ENCODE data around the gene MUC4.

Gene MUC4

DNA sequence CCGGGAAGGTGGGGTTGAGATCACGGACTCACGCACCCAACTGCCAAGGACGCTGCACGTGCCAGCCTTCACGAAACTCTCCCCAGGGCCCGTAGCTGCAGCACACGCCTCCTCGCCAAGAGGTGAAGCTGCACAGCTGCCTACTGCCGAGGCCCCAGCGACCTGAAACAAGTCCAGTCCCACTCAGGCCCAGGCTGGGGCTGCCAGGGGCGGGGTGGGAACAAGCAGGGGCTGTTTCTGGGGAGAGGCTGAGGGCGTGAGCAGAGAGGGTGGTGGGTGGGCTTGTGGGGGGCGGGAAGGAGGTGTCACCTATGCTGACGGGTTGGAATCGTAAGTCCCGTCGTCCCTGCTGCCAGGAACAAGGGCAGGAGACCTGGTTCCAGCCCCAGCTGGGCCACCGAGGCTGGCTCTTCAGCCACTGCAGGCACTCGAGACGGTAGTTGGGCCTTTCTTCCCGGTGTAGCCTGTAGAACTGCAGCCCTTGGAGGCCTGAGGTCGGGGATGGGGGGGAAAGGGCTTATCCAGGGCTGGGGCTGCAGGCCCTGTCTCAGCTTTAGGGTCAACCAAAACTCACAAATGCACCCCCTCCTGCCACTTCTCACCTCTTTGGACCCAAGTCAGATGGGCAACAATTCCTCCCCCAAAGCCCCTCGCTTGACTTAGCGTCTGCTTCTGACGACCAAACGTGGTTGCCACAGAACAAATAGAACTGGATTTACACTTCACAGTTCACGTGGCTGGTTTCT lies 46.6 kb downstream of the MUC4 start:
- DNase-seq (ENCODE audit: low read depth, low spot score), result no peak
- no peak overlapping the region for H3K4me3 ChIP-seq (ENCODE audit: low read length)

- H3K4me3 ChIP-seq (ENCODE audit: low read length), result no peak overlapping the region
- no peak for DNase-seq (ENCODE audit: low read depth, low spot score)
Measured at GRCh38 chr3:195763843-195764825, 47.6 kb downstream of the MUC4 start.

DNA sequence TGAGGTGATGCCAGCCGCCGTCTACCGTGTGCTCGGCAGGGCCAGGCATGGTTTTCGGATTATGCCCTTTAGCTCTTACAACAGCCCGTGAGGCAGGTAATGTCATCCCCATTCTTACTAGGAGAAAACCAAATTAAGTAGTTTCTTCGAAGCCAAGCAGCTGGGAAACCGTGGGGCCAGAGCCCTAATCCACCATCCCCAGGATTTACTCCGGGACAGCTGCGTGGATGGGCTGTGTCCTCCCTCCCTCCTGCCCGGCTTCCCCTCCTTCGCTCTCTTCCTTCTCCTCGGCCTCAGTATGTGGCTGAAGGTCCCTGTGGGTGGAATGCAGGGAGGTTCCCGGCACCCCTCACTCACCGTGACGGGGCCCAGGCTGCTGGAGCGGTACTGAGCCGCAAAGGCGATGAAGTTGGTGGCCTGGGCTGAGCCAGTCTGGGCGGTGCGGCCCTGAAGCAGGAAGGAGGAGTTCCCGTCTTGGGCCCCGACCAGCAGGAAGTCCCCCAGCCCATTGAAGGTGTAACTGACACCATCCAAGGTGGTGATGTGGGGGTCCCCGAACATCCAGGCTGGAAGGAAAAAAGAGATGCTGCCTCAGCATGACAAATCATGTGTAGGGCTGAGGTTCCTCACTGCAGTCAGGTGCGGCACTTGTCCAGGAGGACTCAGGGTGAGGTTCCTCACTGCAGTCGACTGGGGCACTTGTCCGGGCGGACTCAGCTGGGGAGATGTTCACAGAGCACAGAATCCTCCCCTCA lies 48.5 kb downstream of the MUC4 start:
- DNase-seq (ENCODE audit: low read depth, low spot score), result no peak
- no peak overlapping the region for H3K4me3 ChIP-seq (ENCODE audit: low read length)

GRCh38 chr3:195762611-195763010 lies 49.1 kb downstream of the MUC4 start:
- no peak overlapping the region for H3K4me3 ChIP-seq (ENCODE audit: low read length)
- no peak for DNase-seq (ENCODE audit: low read depth, low spot score)

- no peak overlapping the region for H3K4me3 ChIP-seq (ENCODE audit: low read length)
- no peak for DNase-seq (ENCODE audit: low read depth, low spot score)
Measured at GRCh38 chr3:195762249-195762585, 49.5 kb downstream of the MUC4 start.

DNA sequence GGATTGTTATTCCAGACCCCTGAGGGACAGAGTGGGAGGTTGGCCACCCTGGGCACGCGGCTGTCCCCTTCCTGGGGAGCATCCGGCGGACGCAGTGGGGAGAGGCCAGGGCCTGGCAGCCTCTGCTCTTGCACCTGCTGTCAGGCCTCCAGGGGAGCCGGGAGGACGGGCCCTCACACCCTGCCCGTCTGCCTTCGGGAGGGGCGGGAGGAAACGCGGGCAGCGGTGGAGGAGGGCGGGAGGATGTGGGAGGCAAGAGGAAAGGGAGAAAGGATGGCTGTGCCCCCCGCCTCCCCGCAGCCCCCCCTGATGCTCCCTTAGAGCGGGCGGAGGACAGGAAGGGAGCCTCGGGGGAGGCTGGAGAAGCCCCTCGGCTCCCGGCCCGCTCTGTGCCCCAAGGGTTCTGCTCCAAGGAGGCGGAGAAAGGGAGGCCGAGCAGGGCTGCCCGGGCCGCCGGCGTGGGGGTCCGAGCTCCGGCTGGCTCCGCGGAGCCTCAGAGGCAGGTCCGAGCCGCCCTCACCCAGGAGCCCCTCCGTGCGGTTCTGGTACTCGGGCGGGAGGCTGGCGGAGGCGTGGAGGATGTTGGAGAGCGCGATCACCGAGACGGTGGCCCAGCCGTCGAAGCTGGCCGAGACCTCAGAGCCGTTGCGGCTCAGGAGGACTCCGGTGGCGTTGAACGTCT lies 50.0 kb downstream of the MUC4 start:
- H3K4me3 ChIP-seq (ENCODE audit: low read length), result no peak overlapping the region
- DNase-seq (ENCODE audit: low read depth, low spot score), result peak; percentile 27

DNA sequence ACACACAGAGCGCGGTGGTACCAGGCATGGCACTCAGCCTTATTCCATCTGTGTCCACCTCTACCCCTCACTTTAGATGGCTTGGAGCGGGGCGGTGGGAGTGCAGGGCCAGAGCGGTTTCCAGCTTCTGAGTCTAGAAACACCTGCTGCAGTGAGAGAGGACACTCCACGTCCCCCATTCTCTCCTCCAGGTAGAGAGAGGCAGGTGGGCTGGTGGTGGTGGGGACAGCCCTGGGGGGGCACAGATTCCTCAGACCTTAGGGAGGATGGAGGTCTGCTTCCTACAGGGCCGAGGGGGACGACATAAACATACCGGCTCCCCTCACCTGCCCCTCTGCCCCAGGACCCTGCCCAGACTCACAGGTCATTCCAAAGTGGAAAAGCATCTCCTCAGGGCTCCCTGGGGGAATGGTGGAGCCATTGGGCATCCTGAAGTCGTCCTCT lies 50.6 kb downstream of the MUC4 start:
- DNase-seq (ENCODE audit: low read depth, low spot score), result no peak
- no peak overlapping the region for H3K4me3 ChIP-seq (ENCODE audit: low read length)

DNA sequence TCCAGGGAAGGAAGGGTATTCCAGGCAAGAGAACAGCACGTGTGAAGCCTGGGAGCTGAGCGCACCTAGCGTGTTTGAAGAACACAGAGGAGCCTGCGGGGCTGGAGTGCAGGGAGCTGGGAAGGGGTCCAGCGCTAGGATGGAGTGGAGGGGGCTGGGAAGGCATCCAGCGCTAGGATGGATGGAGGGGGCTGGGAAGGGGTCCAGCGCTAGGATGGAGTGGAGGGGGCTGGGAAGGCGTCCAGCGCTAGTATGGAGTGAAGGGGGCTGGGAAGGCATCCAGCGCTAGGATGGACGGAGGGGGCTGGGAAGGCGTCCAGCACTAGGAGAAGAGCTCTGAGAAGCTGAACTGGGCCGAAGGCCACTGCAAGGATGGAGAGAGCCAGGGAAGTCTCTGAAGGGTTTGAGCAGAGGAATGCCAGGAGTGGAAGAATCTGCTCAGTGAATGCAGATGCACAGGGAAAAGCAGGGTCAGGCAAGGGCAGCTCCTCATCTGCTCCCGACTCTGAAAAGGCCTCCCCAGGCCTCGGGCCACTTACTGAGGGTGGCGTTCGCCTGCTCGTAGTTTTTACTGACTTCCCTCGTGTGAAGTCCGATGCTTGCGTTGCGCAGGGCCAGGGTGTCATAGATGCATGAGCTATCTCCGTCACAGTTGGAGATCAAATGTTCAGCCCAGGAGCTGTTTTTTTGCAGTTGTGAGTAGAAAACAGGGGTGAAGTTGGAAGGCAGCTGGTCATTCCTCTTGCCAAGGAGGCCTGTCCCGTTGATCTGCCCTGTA lies 51.2 kb downstream of the MUC4 start:
- no peak for DNase-seq (ENCODE audit: low read depth, low spot score)
- no peak overlapping the region for H3K4me3 ChIP-seq (ENCODE audit: low read length)

- no peak for DNase-seq (ENCODE audit: low read depth, low spot score)
- H3K4me3 ChIP-seq (ENCODE audit: low read length), result no peak overlapping the region
Measured at GRCh38 chr3:195758721-195759353, 52.9 kb downstream of the MUC4 start.

DNA sequence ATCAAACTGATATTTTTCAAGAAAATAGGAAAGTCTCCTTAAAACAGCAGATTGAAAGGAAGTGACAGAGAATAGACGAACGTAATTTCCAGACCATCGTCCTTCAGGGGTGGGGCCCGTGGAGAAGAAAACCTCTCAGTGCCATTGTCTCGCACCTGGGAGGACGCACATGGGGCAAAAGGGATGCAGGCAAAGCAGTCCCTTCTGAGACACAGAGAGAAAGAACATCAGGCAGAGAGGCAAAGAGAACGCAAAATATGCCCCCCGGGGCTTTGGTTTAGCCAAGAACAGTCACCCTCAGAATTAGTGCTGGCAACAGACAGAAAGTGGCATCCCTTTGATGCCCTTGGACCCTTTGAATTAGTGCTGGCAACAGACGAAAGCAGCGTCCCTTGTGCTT lies 53.9 kb downstream of the MUC4 start:
- H3K4me3 ChIP-seq (ENCODE audit: low read length), result no peak overlapping the region
- no peak for DNase-seq (ENCODE audit: low read depth, low spot score)

DNA sequence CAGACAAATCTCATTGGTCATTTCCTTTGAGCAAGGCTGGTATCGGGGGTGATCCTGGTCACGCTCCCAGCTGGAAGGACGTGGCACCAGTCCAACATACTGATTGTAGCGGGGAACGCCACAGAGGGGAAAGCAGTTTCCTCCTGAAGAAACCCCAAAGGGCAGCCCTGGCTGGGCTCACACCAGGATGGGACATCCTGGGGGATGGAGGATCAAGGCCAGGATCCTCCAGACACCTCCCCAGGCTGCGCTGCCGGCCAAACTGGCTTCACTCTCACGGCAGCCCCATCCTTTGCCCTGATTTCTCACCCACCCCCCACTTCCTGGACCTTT lies 54.3 kb downstream of the MUC4 start:
- no peak for DNase-seq (ENCODE audit: low read depth, low spot score)
- H3K4me3 ChIP-seq (ENCODE audit: low read length), result no peak overlapping the region

DNA sequence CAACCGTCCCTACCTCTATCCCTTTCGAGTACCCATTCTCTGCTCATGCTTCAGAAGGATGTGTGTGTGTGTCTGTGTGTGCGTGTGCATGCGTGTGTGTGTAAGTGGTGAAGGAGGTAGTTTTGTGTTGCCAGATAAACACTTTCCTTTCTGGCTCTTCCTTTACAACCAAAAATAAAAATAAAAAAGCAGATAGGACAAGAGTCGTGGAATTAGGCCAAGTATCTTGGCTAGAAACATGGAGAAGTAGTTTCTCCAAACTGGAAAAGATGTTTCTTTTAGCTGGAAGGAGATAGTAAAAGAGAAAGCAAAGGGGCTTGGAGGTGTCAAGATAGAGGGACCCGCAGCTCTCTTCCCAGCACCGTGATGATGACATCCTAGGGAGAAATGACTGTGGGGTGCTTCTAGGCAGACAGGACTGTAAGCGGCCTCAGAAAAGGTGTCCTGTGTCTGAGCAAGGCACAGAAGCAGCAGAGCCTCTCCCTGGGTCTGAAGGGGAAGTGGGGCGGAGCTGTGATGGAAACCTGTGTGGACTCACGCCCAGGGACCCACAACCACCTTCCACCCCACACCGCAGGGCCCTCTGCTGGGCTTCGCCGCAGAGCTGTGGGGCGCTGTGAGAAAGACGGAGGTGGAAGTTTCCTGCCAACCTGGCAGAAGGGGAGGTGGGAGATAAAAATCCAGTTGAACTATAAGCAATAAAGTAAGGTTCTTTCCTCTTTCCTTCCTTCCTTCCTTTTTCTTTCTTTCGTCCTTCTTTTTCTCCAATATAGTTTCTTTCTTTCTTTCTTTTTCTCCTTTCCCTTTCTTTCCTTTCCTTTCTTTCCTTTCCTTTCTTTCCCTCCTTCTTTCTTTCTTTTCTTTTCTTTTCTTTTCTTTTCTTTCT lies 55.7 kb downstream of the MUC4 start:
- no peak overlapping the region for H3K4me3 ChIP-seq (ENCODE audit: low read length)
- DNase-seq (ENCODE audit: low read depth, low spot score), result peak; percentile 28

DNA sequence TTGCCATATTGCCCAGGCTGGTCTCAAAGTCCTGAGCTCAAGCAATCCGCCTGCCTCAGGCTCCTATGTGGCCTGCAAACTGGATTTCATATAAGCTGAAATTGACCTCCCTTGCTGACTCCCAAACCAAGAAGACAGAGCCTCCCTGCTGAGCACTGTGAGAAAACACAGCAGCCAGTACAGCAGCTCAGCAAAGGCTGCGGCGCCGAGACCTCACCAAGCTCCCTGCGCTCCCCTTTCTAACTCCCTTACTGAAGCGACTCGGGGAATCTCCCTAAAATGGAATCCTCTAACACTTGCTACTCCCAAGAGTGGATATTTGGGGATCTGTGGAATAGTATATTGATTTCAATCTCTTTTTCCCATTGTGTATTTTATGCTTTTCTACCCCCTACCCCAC lies 56.3 kb downstream of the MUC4 start:
- no peak overlapping the region for H3K4me3 ChIP-seq (ENCODE audit: low read length)
- no peak for DNase-seq (ENCODE audit: low read depth, low spot score)

DNA sequence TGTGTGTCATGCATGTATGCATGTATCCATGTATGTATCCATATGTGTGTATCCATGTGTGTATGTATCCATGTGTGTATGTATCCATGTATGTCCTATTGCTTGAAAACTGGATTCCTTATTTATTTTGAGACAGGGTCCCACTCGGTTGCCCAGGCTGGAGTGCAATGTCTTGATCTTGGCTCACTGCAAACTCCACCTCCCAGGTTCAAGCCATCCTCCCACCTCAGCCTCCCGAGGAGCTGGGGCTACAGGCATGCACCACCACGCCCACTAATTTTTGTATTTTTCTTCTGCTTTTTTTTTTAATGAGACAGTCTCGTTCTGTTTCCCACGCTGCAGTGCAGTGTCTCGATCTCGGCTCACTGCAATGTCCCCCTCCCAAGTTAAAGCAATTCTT lies 56.8 kb downstream of the MUC4 start:
- DNase-seq (ENCODE audit: low read depth, low spot score), result no peak
- no peak overlapping the region for H3K4me3 ChIP-seq (ENCODE audit: low read length)

GRCh38 chr3:195754141-195754540 lies 57.6 kb downstream of the MUC4 start:
- H3K4me3 ChIP-seq (ENCODE audit: low read length), result no peak overlapping the region
- DNase-seq (ENCODE audit: low read depth, low spot score), result no peak

GRCh38 chr3:195753581-195753980 lies 58.1 kb downstream of the MUC4 start:
- DNase-seq (ENCODE audit: low read depth, low spot score), result no peak
- H3K4me3 ChIP-seq (ENCODE audit: low read length), result no peak overlapping the region
